CD14-positive monocyte (primary cell): ENCODE results near the gene POU2AF3. TPM values are rescaled to one million over a fixed set of nuclear protein-coding genes. Genes with fewer than 3 reads are reported as not detected.

Experiments used
- DNase-seq, 3 donors: peaks; one replicate each; pipeline ENCODE4 v3.0.0-alpha.2; 2011 to 2022
- H2AFZ ChIP-seq: 2 replicates; pipeline ENCODE4 v1.6.0; 2012; ENCODE audit warnings: mild to moderate bottlenecking, low read depth, low read length, inconsistent platforms; ENCODE audit not compliant: insufficient read depth, poor library complexity, severe bottlenecking
- H3K27ac ChIP-seq, 2 donors: 1 replicate in 1 of 2; 2 replicates in 1 of 2; pipeline ENCODE4 v1.5.1; 2012 to 2013; ENCODE audit warnings: low read length in 2 of 2, control low read depth in 1 of 2, inconsistent platforms in 1 of 2, low read depth in 1 of 2, mild to moderate bottlenecking in 1 of 2
- H3K27me3 ChIP-seq, 2 donors: one replicate each; pipeline versions ENCODE4 v1.6.0 to v1.6.1; 2011 to 2013; ENCODE audit warnings: low read length in 2 of 2; ENCODE audit not compliant: control insufficient read depth in 2 of 2, insufficient read depth in 2 of 2
- H3K36me3 ChIP-seq, 2 donors: replicated peaks in 1 of 2; 1 replicate in 1 of 2; 2 replicates in 1 of 2; pipeline versions ENCODE4 v1.5.1 to v1.6.1; 2012 to 2013; ENCODE audit warnings: low read length in 2 of 2, control low read depth in 1 of 2, inconsistent platforms in 1 of 2, mild to moderate bottlenecking in 1 of 2; ENCODE audit not compliant: insufficient read depth in 2 of 2, control insufficient read depth in 1 of 2
- H3K4me1 ChIP-seq, 2 donors: 1 replicate in 1 of 2; 2 replicates in 1 of 2; pipeline versions ENCODE4 v1.5.1 to v1.6.1; 2012 to 2013; ENCODE audit warnings: low read length in 2 of 2, control low read depth in 1 of 2, inconsistent platforms in 1 of 2, mild to moderate bottlenecking in 1 of 2, moderate library complexity in 1 of 2; ENCODE audit not compliant: insufficient read depth in 2 of 2, control insufficient read depth in 1 of 2
- H3K4me2 ChIP-seq: replicated peaks from 2 replicates; pipeline ENCODE3; 2012; ENCODE audit warnings: low read length, moderate library complexity, mild to moderate bottlenecking; ENCODE audit not compliant: poor library complexity, severe bottlenecking; ENCODE audit errors: extremely low read depth
- H3K4me3 ChIP-seq, 3 experiments: fragments of 200-600 bp in 1 of 3; sonication (generic) in 1 of 3; replicated peaks in 1 of 3; 1 replicate in 2 of 3; 2 replicates in 1 of 3; pipeline ENCODE4 v1.5.1; 2011 to 2013; ENCODE audit warnings: low read length in 3 of 3, mild to moderate bottlenecking in 3 of 3, control low read depth in 2 of 3, low read depth in 2 of 3, inconsistent platforms in 1 of 3, moderate library complexity in 1 of 3
- H3K79me2 ChIP-seq: 2 replicates; pipeline ENCODE4 v1.6.0; 2012; ENCODE audit warnings: mild to moderate bottlenecking, control low read depth, inconsistent platforms, low read length, moderate library complexity; ENCODE audit not compliant: insufficient read depth
- H3K9ac ChIP-seq: 2 replicates; pipeline ENCODE4 v1.6.0; 2017; ENCODE audit warnings: low read length, mild to moderate bottlenecking; ENCODE audit not compliant: insufficient read depth, poor library complexity, severe bottlenecking
- H3K9me3 ChIP-seq, 2 donors: replicated peaks in 1 of 2; 1 replicate in 1 of 2; 2 replicates in 1 of 2; pipeline versions ENCODE4 v1.5.1 to v1.6.1; 2012 to 2013; ENCODE audit warnings: low read length in 2 of 2, control low read depth in 1 of 2; ENCODE audit not compliant: control insufficient read depth in 1 of 2, insufficient read depth in 1 of 2
- H4K20me1 ChIP-seq: 2 replicates; pipeline ENCODE4 v1.6.0; 2012; ENCODE audit warnings: mild to moderate bottlenecking, low read length, control low read depth, moderate library complexity; ENCODE audit not compliant: insufficient read depth
- H3K27ac Mint-ChIP-seq, 7 donors: one replicate each; pipeline ENCODE4 v1.8.0; 2020; ENCODE audit warnings: mild to moderate bottlenecking in 7 of 7, mixed read lengths in 7 of 7, moderate library complexity in 6 of 7, inconsistent platforms in 2 of 7
- H3K27me3 Mint-ChIP-seq, 3 donors: one replicate each; pipeline ENCODE4 v1.8.0; 2021 to 2022; ENCODE audit warnings: low read depth in 3 of 3, mild to moderate bottlenecking in 3 of 3, mixed read lengths in 3 of 3, moderate library complexity in 3 of 3, inconsistent platforms in 1 of 3
- H3K36me3 Mint-ChIP-seq, 2 donors: one replicate each; pipeline ENCODE4 v1.8.0; 2020; ENCODE audit warnings: mixed read lengths in 2 of 2, inconsistent platforms in 1 of 2, mild to moderate bottlenecking in 1 of 2
- H3K4me1 Mint-ChIP-seq: one replicate; pipeline ENCODE4 v1.8.0; 2020; ENCODE audit warnings: mild to moderate bottlenecking, mixed read lengths
- H3K4me3 Mint-ChIP-seq, 2 donors: one replicate each; pipeline ENCODE4 v1.8.0; 2020; ENCODE audit warnings: mild to moderate bottlenecking in 2 of 2, mixed read lengths in 2 of 2, moderate library complexity in 1 of 2
- H3K9me3 Mint-ChIP-seq, 7 donors: one replicate each; pipeline ENCODE4 v1.8.0; 2020 to 2022; ENCODE audit warnings: mixed read lengths in 7 of 7, mild to moderate bottlenecking in 6 of 7, moderate library complexity in 6 of 7, inconsistent platforms in 2 of 7
- WGBS: methylation state at CpG from one replicate; pipeline ENCODE4 v1.1.5; 2013; ENCODE audit warnings: missing lambda C conversion rate; ENCODE audit not compliant: insufficient coverage; 5-methylcytosine and 5-hydroxymethylcytosine counted together
- intact Hi-C, 2 donors: fragments of 100-400 bp; cut with micrococcal nuclease; formaldehyde crosslinking; loops; one replicate each; pipeline versions ENCODE4 v1.15.0 to v1.15.1; 2023
- polyA plus RNA-seq, 3 donors: library from polyadenylated mRNA; depleted of rRNA in 1 of 3; unstranded in 2 of 3; stranded (reverse) in 1 of 3; fragments of 300-500 nt in 2 of 3; fragments of >200 nt in 1 of 3; fragmentation: Illumina TruSeq in 2 of 3; gene quantifications; 1 replicate in 2 of 3; 2 replicates in 1 of 3; pipeline ENCODE4 v1.2.3, GENCODE V29; 2012 to 2021
- TF ChIP-seq, protein P1 (sequence below): fragments of 200-600 bp; IDR thresholded peaks from one replicate; pipeline ENCODE4 v1.8.0; 2022; ENCODE audit warnings: antibody characterized with exemption, mild to moderate bottlenecking

The POU2AF3 gene
- polyA plus RNA-seq, 3 donors = not detected

DNA sequence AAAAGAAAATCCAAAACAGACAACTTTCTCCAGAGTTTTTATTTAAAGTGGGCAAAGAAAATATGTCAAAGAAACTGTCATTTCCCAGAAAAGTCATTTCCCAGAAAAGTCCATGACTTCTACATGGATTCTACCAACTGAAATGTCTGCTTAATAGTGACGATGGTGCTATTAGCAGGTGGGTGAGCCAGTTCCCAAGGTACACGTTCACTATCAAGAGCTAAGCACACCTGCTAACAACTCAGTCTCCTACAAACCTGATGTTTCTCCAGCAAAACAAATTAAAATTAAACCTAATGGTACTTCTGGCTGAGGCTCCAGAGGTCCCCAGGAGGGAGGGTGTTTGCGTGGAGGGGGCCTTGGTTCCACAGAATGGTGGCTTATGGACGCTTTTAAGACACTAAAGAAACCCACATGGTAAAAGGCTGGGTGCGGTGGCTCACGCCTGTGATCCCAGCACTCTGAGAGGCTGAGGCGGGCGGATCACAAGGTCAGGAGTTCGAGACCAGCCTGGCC is 53.9 kb downstream of the POU2AF3 start:
- 87% methylated on average over 3 of the region's 9 CpGs for WGBS
- Histone ChIP-seq H4K20me1 (no peaks in the 10 kb centered on the region), H3K9ac (no peak overlapping the region), H2AFZ (no peak overlapping the region), H3K4me1 (no peaks in the 10 kb centered on the region), H3K79me2 (no peaks in the 10 kb centered on the region), H3K27ac (no peak overlapping the region), H3K4me3 (no peak overlapping the region), H3K4me2 (no peak overlapping the region), H3K36me3 (no peaks in the 10 kb centered on the region), H3K9me3 (no peaks in the 10 kb centered on the region), H3K27me3 (no peaks in the 10 kb centered on the region)
- no peaks in the 10 kb centered on the region for H3K36me3 Mint-ChIP-seq
- no peak overlapping the region for H3K4me3 Mint-ChIP-seq
- no peak for DNase-seq
- no peaks in the 10 kb centered on the region for H3K4me1 Mint-ChIP-seq
- intact Hi-C loops = no loop called here
- TF ChIP-seq, protein P1, sequence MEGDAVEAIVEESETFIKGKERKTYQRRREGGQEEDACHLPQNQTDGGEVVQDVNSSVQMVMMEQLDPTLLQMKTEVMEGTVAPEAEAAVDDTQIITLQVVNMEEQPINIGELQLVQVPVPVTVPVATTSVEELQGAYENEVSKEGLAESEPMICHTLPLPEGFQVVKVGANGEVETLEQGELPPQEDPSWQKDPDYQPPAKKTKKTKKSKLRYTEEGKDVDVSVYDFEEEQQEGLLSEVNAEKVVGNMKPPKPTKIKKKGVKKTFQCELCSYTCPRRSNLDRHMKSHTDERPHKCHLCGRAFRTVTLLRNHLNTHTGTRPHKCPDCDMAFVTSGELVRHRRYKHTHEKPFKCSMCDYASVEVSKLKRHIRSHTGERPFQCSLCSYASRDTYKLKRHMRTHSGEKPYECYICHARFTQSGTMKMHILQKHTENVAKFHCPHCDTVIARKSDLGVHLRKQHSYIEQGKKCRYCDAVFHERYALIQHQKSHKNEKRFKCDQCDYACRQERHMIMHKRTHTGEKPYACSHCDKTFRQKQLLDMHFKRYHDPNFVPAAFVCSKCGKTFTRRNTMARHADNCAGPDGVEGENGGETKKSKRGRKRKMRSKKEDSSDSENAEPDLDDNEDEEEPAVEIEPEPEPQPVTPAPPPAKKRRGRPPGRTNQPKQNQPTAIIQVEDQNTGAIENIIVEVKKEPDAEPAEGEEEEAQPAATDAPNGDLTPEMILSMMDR = no peak
- H3K27me3 Mint-ChIP-seq = peaks cover 0 to 6% (median 2%) of the 10 kb centered on the region in 3 donors
- H3K9me3 Mint-ChIP-seq = peaks cover 0 to 2% (median 0%) of the 10 kb centered on the region in 7 donors
- peak overlapping the region in 1 of 7 donors; percentile 59 for H3K27ac Mint-ChIP-seq

GRCh38 chr11:111352935-111353710 is 54.8 kb downstream of the POU2AF3 start:
- peak overlapping the region in 1 of 7 donors; percentile 17 for H3K27ac Mint-ChIP-seq
- Histone ChIP-seq H2AFZ (no peak overlapping the region), H3K4me2 (no peak overlapping the region), H3K9me3 (no peaks in the 10 kb centered on the region), H3K27me3 (no peaks in the 10 kb centered on the region), H3K4me1 (no peaks in the 10 kb centered on the region), H4K20me1 (no peaks in the 10 kb centered on the region), H3K36me3 (no peaks in the 10 kb centered on the region), H3K9ac (no peak overlapping the region), H3K79me2 (no peaks in the 10 kb centered on the region), H3K27ac (no peak overlapping the region), H3K4me3 (no peak overlapping the region)
- peaks cover 0 to 2% (median 0%) of the 10 kb centered on the region in 7 donors for H3K9me3 Mint-ChIP-seq
- DNase-seq = no peak
- intact Hi-C loops = no loop called here
- peak overlapping the region in 1 of 2 donors; percentile 14 for H3K4me3 Mint-ChIP-seq
- H3K4me1 Mint-ChIP-seq = no peaks in the 10 kb centered on the region
- no peaks in the 10 kb centered on the region for H3K36me3 Mint-ChIP-seq
- peaks cover 0 to 6% (median 2%) of the 10 kb centered on the region in 3 donors for H3K27me3 Mint-ChIP-seq
- 90% methylated on average over 5 of the region's 8 CpGs for WGBS
- TF ChIP-seq, protein P1 = no peak
